Peyer's patch (tissue), 4 donors: ENCODE results near the gene TBX1. TPM values are rescaled to one million over a fixed set of nuclear protein-coding genes. Genes with fewer than 3 reads are reported as not detected.

Experiments used
- DNase-seq, 3 donors: peaks; one replicate each; pipeline ENCODE4 v3.0.0-alpha.2; 2017 to 2019
- H3K27ac ChIP-seq, 4 donors: fragments of 200-600 bp; sonication (generic); one replicate each; pipeline ENCODE4 v1.5.1; 2016 to 2019
- H3K27me3 ChIP-seq, 2 donors: fragments of 200-600 bp; sonication (generic); one replicate each; pipeline ENCODE4 v1.5.1; 2019
- H3K36me3 ChIP-seq, 3 donors: fragments of 200-600 bp; sonication (generic); one replicate each; pipeline ENCODE4 v1.5.1; 2016 to 2019
- H3K4me1 ChIP-seq, 4 donors: fragments of 200-600 bp; sonication (generic); one replicate each; pipeline ENCODE4 v1.5.1; 2016 to 2019
- H3K4me3 ChIP-seq, 4 donors: fragments of 200-600 bp; sonication (generic); 1 replicate in 3 of 4; 2 replicates in 1 of 4; pipeline ENCODE4 v1.5.1; 2016 to 2019; ENCODE audit warnings: mild to moderate bottlenecking in 1 of 4
- H3K9me3 ChIP-seq, 4 donors: fragments of 200-600 bp; sonication (generic); one replicate each; pipeline ENCODE4 v1.5.1; 2016 to 2019; ENCODE audit warnings: mild to moderate bottlenecking in 1 of 4
- POLR2A ChIP-seq, 2 donors: fragments of 450-650 bp; IDR thresholded peaks; one replicate each; pipeline ENCODE4 v1.5.1; 2017; ENCODE audit warnings: antibody characterized with exemption in 2 of 2, mild to moderate bottlenecking in 2 of 2, moderate library complexity in 2 of 2
- total RNA-seq, 4 donors: library from RNA; depleted of rRNA; stranded (reverse); fragments of >200 nt; gene quantifications; one replicate each; pipeline ENCODE4 v1.1.0, GENCODE V29; 2016
- TF ChIP-seq, protein P1 (sequence below), 6 experiments: fragments of 450-650 bp in 4 of 6; fragments of 200-600 bp in 2 of 6; sonication (generic) in 1 of 6; IDR thresholded peaks; one replicate each; pipeline ENCODE4 v1.5.1; 2017 to 2019; ENCODE audit warnings: antibody characterized with exemption in 6 of 6, mild to moderate bottlenecking in 3 of 6, moderate library complexity in 1 of 6

TBX1 gene
- total RNA-seq, 4 donors from 2014 or later = 0.70 to 4.1 (median 1.1) TPM; not detected in 1

GRCh38 chr22:19814428-19814827 lies 53.9 kb downstream of the TBX1 start:
- H3K27ac ChIP-seq = no peak overlapping the region
- H3K4me3 ChIP-seq = no peak overlapping the region
- no peaks in the 10 kb centered on the region for H3K4me1 ChIP-seq
- no peak for TF ChIP-seq POLR2A (IDR thresholded peaks at IDR 0.05)
- TF ChIP-seq, protein P1, sequence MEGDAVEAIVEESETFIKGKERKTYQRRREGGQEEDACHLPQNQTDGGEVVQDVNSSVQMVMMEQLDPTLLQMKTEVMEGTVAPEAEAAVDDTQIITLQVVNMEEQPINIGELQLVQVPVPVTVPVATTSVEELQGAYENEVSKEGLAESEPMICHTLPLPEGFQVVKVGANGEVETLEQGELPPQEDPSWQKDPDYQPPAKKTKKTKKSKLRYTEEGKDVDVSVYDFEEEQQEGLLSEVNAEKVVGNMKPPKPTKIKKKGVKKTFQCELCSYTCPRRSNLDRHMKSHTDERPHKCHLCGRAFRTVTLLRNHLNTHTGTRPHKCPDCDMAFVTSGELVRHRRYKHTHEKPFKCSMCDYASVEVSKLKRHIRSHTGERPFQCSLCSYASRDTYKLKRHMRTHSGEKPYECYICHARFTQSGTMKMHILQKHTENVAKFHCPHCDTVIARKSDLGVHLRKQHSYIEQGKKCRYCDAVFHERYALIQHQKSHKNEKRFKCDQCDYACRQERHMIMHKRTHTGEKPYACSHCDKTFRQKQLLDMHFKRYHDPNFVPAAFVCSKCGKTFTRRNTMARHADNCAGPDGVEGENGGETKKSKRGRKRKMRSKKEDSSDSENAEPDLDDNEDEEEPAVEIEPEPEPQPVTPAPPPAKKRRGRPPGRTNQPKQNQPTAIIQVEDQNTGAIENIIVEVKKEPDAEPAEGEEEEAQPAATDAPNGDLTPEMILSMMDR (IDR thresholded peaks at IDR 0.05) = no peak
- H3K27me3 ChIP-seq = no peaks in the 10 kb centered on the region
- H3K36me3 ChIP-seq = no peaks in the 10 kb centered on the region
- H3K9me3 ChIP-seq = no peaks in the 10 kb centered on the region
- DNase-seq = no peak

- Histone ChIP-seq H3K4me1 (no peaks in the 10 kb centered on the region), H3K4me3 (no peak overlapping the region), H3K36me3 (no peaks in the 10 kb centered on the region), H3K27ac (no peak overlapping the region), H3K9me3 (no peaks in the 10 kb centered on the region), H3K27me3 (no peaks in the 10 kb centered on the region)
- no peak for TF ChIP-seq POLR2A (IDR thresholded peaks at IDR 0.05)
- TF ChIP-seq, protein P1 (IDR thresholded peaks at IDR 0.05) = no peak
- DNase-seq = no peak
Measured at GRCh38 chr22:19815093-19815822, 54.7 kb downstream of the TBX1 start.

- H3K4me1 ChIP-seq = no peaks in the 10 kb centered on the region
- H3K27ac ChIP-seq = no peak overlapping the region
- H3K4me3 ChIP-seq = no peak overlapping the region
- H3K36me3 ChIP-seq = no peaks in the 10 kb centered on the region
- no peaks in the 10 kb centered on the region for H3K9me3 ChIP-seq
- TF ChIP-seq, protein P1 (IDR thresholded peaks at IDR 0.05) = no peak
- no peak for TF ChIP-seq POLR2A (IDR thresholded peaks at IDR 0.05)
- H3K27me3 ChIP-seq = no peaks in the 10 kb centered on the region
- DNase-seq = no peak
Measured at GRCh38 chr22:19815823-19816290, 55.3 kb downstream of the TBX1 start.

DNA sequence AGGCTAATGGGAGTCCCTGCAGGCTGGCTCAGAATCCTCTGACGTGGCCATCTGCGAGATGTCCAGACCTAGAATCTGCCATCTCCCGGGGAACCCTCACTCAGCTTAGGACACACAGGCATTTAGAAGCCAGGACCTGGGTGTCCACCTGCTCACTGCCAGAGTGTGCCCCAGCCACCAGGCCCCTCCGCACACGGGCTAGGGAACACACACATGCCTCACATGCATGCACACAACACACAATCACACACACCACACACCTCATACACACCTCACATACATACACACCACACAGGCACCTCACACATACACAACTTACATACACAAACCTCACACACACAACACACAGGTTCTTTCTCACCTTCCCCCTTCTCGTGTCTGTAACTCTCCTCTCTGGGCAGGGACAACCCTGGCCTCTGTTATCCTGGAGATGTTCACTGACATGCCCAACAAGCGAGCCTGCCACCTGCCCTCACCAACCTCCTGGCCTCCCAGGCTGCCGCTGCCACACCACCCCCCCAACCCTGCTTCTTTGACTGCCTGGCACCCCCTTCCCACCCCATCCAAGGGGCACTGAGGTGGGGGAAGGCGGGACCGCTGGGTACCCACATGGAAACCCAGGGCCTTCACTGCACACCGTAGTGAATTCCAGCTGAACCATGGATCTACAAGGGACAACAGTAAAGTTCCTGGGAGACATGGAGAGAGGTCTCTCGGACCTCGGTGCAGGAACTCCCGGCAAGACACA lies 56.0 kb downstream of the TBX1 start:
- Histone ChIP-seq H3K4me1 (no peaks in the 10 kb centered on the region), H3K9me3 (no peaks in the 10 kb centered on the region), H3K4me3 (no peak overlapping the region), H3K27ac (no peak overlapping the region), H3K27me3 (no peaks in the 10 kb centered on the region), H3K36me3 (no peaks in the 10 kb centered on the region)
- TF ChIP-seq POLR2A (IDR thresholded peaks at IDR 0.05) = no peak
- TF ChIP-seq, protein P1 (IDR thresholded peaks at IDR 0.05) = no peak
- no peak for DNase-seq

Other genes with a start within 250 kb of the TBX1 start
- 10 to 100 TPM; 27.0 to 67.0 (median 34.1) TPM for gene CLDN5, start 236.4 kb upstream of the TBX1 start, total RNA-seq
- gene SEPTIN5, start 46.3 kb upstream of the TBX1 start, total RNA-seq = 10 to 100 TPM in 1 of 4 donors, 1 to 10 TPM in 3; 2.8 to 20.6 (median 5.0) TPM
- gene GP1BB, start 37.2 kb upstream of the TBX1 start, total RNA-seq = 1 to 10 TPM; 1.1 to 9.1 (median 2.0) TPM
- gene GNB1L, start 94.1 kb downstream of the TBX1 start, total RNA-seq = 1 to 10 TPM; 3.1 to 6.6 (median 4.9) TPM
- 10 to 100 TPM in 3 of 4 donors, 1 to 10 TPM in 1; 2.5 to 26.1 (median 22.8) TPM for gene RTL10, start 94.1 kb downstream of the TBX1 start, total RNA-seq
- 100 to 1,000 TPM in 3 of 4 donors, 10 to 100 TPM in 1; 89.1 to 149 (median 138) TPM for gene COMT, start 181.0 kb downstream of the TBX1 start, total RNA-seq
- gene TXNRD2, start 181.0 kb downstream of the TBX1 start, total RNA-seq = 10 to 100 TPM; 24.7 to 29.8 (median 27.2) TPM